NB4 (cell line): Measurements from ENCODE around the gene MRPL4.

ENCODE experiments used
- DNase-seq: peaks from one replicate; pipeline ENCODE4 v3.0.0; 2010; ENCODE audit warnings: low read depth
- H3K4me3 ChIP-seq: one replicate; pipeline ENCODE4 v1.5.1; 2011; ENCODE audit warnings: mild to moderate bottlenecking, low read depth, low read length, moderate library complexity
- CTCF ChIP-seq: IDR thresholded peaks from one replicate; pipeline ENCODE4 v1.5.1; 2012; ENCODE audit warnings: low read depth, low read length
- MYC ChIP-seq: IDR thresholded peaks from 2 replicates; pipeline ENCODE4 v1.6.1; 2011; ENCODE audit warnings: low read depth, low read length
- POLR2A ChIP-seq: IDR thresholded peaks from 2 replicates; pipeline ENCODE4 v1.6.1; 2011; ENCODE audit warnings: mild to moderate bottlenecking; ENCODE audit not compliant: insufficient read length; ENCODE audit errors: extremely low read depth
- TF ChIP-seq, protein P1 (sequence below): IDR thresholded peaks from 2 replicates; pipeline ENCODE4 v1.6.1; 2011; ENCODE audit warnings: low read depth, low read length

The MRPL4 gene

DNA sequence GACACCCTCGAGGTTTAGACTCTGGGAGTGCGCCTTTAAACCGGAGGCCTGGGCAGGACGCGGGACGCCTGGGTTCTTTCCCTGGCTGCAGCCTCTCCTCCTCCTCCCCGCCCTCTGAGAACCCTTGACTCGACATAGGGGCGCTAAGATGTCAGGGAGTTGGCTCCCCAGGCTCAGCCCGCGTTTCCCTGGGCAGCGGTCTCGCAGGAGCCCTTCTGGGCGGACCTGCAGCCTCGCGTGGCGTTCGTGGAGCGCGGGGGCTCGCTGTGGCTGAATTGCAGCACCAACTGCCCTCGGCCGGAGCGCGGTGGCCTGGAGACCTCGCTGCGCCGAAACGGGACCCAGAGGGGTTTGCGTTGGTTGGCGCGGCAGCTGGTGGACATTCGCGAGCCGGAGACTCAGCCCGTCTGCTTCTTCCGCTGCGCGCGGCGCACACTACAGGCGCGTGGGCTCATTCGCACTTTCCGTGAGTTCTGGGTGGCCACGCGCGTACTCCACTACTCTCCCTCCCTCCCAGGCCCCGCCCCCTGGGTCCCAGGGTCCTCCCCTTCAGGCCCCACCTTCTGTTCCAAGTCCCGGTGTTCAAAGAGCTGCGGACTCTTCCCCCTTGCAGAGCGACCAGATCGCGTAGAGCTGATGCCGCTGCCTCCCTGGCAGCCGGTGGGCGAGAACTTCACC, 39.0 kb downstream of the MRPL4 start:
- TF ChIP-seq, protein P1, sequence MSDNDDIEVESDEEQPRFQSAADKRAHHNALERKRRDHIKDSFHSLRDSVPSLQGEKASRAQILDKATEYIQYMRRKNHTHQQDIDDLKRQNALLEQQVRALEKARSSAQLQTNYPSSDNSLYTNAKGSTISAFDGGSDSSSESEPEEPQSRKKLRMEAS = no peak
- TF ChIP-seq CTCF (no peak), POLR2A (no peak), MYC (no peak)
- H3K4me3 ChIP-seq = no peak overlapping the region
- peak; percentile 72 for DNase-seq

DNA sequence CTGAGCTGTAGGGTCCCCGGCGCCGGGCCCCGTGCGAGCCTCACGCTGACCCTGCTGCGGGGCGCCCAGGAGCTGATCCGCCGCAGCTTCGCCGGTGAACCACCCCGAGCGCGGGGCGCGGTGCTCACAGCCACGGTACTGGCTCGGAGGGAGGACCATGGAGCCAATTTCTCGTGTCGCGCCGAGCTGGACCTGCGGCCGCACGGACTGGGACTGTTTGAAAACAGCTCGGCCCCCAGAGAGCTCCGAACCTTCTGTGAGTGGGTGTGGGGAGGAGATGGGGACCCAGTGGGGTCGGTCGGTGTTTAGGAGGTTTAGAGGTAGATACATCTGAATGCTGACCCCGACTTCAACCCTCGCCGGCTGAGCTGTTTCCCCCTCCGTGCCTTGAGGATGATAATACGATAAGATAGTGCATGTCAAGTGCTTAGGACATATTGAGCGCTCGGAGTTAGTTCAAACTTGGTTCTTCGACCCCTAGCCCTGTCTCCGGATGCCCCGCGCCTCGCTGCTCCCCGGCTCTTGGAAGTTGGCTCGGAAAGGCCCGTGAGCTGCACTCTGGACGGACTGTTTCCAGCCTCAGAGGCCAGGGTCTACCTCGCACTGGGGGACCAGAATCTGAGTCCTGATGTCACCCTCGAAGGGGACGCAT, 39.7 kb downstream of the MRPL4 start:
- TF ChIP-seq, protein P1 = no peak
- TF ChIP-seq CTCF = no peak
- no peak for TF ChIP-seq POLR2A
- no peak for TF ChIP-seq MYC
- H3K4me3 ChIP-seq = no peak overlapping the region
- DNase-seq = peak; percentile 67

DNA sequence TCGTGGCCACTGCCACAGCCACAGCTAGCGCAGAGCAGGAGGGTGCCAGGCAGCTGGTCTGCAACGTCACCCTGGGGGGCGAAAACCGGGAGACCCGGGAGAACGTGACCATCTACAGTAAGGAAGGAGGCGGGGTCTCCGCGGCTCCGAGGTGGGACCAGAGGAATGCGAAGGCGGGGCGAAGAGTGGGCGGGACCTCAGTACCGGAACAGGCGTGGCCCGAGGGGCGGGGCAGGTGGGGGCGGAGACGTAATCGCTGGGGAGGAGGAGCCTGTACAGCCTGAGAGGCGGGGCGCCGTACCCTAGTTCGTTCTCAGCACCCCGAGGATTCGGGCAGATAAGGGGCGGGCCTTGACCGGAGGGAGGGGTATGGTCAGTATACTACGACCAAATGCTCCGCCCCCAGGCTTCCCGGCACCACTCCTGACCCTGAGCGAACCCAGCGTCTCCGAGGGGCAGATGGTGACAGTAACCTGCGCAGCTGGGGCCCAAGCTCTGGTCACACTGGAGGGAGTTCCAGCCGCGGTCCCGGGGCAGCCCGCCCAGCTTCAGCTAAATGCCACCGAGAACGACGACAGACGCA, 40.3 kb downstream of the MRPL4 start:
- peak; percentile 79 for DNase-seq
- no peak overlapping the region for H3K4me3 ChIP-seq
- TF ChIP-seq, protein P1 = no peak
- TF ChIP-seq CTCF (no peak), POLR2A (no peak), MYC (no peak)

- no peak for DNase-seq
- TF ChIP-seq POLR2A (no peak), MYC (no peak), CTCF (peak; percentile 1)
- TF ChIP-seq, protein P1 = no peak
- no peak overlapping the region for H3K4me3 ChIP-seq
These were observed 41.0 kb downstream of the MRPL4 start for GRCh38 chr19:10292789-10293636.

DNA sequence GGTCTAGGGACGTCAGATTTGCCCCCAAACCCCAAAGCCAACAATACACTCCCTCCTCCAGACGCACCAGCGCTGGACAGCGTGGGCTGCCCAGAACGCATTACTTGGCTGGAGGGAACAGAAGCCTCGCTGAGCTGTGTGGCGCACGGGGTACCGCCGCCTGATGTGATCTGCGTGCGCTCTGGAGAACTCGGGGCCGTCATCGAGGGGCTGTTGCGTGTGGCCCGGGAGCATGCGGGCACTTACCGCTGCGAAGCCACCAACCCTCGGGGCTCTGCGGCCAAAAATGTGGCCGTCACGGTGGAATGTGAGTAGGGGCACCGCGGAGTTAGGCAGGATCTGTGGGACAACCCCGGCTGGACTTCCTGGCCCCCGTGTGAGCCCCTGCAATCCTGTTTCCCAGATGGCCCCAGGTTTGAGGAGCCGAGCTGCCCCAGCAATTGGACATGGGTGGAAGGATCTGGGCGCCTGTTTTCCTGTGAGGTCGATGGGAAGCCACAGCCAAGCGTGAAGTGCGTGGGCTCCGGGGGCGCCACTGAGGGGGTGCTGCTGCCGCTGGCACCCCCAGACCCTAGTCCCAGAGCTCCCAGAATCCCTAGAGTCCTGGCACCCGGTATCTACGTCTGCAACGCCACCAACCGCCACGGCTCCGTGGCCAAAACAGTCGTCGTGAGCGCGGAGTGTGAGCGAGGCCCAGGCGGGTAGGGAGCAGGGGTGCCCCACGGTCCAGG, 41.8 kb downstream of the MRPL4 start:
- DNase-seq = no peak
- TF ChIP-seq, protein P1 = no peak
- TF ChIP-seq CTCF = no peak
- TF ChIP-seq POLR2A = no peak
- TF ChIP-seq MYC = no peak
- H3K4me3 ChIP-seq = no peak overlapping the region
